ENCODE results near the gene RNF10.

DNA sequence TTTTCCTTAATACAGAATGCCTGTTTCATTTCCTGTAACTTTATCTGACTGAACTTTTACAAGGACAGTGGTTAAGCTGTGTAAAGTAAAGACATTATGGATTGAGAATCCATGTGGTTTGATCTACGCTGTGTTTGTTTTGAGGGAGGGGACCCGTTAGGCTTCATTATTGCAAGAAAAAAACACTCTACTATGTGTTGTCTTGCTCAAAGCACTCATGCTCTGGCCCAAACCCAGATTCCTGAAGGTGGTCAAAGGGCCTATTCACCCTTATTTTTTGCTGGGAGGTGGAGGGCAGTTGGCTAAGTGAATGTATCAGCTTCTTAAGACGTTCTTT is 11.9 kb downstream of the RNF10 start:
- TF ChIP-seq, protein P1, sequence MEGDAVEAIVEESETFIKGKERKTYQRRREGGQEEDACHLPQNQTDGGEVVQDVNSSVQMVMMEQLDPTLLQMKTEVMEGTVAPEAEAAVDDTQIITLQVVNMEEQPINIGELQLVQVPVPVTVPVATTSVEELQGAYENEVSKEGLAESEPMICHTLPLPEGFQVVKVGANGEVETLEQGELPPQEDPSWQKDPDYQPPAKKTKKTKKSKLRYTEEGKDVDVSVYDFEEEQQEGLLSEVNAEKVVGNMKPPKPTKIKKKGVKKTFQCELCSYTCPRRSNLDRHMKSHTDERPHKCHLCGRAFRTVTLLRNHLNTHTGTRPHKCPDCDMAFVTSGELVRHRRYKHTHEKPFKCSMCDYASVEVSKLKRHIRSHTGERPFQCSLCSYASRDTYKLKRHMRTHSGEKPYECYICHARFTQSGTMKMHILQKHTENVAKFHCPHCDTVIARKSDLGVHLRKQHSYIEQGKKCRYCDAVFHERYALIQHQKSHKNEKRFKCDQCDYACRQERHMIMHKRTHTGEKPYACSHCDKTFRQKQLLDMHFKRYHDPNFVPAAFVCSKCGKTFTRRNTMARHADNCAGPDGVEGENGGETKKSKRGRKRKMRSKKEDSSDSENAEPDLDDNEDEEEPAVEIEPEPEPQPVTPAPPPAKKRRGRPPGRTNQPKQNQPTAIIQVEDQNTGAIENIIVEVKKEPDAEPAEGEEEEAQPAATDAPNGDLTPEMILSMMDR (conservative IDR thresholded peaks at IDR 0.05; ENCODE audit: low read length): no peak
- no peak for TF ChIP-seq EZH2phosphoT487 (IDR thresholded peaks at IDR 0.05; ENCODE audit: borderline replicate concordance)

All from Loucy (cell line).